H9 (cell line): Measurements from ENCODE around the gene FAM217A. TPM values are rescaled to one million over a fixed set of nuclear protein-coding genes. Genes with fewer than 3 reads are reported as not detected.

Experiments used
- DNase-seq: peaks from one replicate; pipeline ENCODE4 v3.0.0-alpha.2; 2017
- H2AFZ ChIP-seq: one replicate; pipeline ENCODE4 v1.6.1; 2013; ENCODE audit warnings: mild to moderate bottlenecking, low read length, control low read depth, moderate library complexity
- H2AK5ac ChIP-seq: 2 replicates; pipeline ENCODE4 v1.6.1; 2013; ENCODE audit warnings: low read length, control low read depth, mixed read lengths; ENCODE audit not compliant: insufficient read length
- H2BK120ac ChIP-seq: one replicate; pipeline ENCODE4 v1.6.1; 2013; ENCODE audit warnings: low read depth, mild to moderate bottlenecking, low read length, control low read depth, inconsistent platforms; ENCODE audit not compliant: poor library complexity, severe bottlenecking
- H2BK12ac ChIP-seq: 2 replicates; pipeline ENCODE4 v1.6.1; 2013; ENCODE audit warnings: low read length, control low read depth, mixed read lengths, low read depth; ENCODE audit not compliant: insufficient read length
- H2BK15ac ChIP-seq: 2 replicates; pipeline ENCODE4 v1.6.1; 2013; ENCODE audit warnings: low read depth, low read length, control low read depth
- H2BK20ac ChIP-seq: one replicate; pipeline ENCODE4 v1.6.1; 2013; ENCODE audit warnings: low read depth, mild to moderate bottlenecking, low read length, control low read depth, inconsistent platforms; ENCODE audit not compliant: poor library complexity, severe bottlenecking
- H2BK5ac ChIP-seq: 2 replicates; pipeline ENCODE4 v1.6.1; 2013; ENCODE audit warnings: low read length, control low read depth, mixed read lengths; ENCODE audit not compliant: insufficient read length
- H3K14ac ChIP-seq: 2 replicates; pipeline ENCODE4 v1.6.1; 2013; ENCODE audit warnings: low read length, control low read depth; ENCODE audit not compliant: insufficient read depth
- H3K18ac ChIP-seq: 2 replicates; pipeline ENCODE4 v1.6.1; 2013; ENCODE audit warnings: low read depth, mild to moderate bottlenecking, mixed read lengths, low read length, control low read depth; ENCODE audit not compliant: insufficient read length
- H3K23ac ChIP-seq: 2 replicates; pipeline ENCODE4 v1.6.1; 2013; ENCODE audit warnings: low read length, control low read depth, mixed read lengths, low read depth; ENCODE audit not compliant: insufficient read length
- H3K23me2 ChIP-seq: 2 replicates; pipeline ENCODE4 v1.6.1; 2013; ENCODE audit warnings: low read depth, mild to moderate bottlenecking, mixed read lengths, low read length, control low read depth; ENCODE audit not compliant: insufficient read length, poor library complexity, severe bottlenecking
- H3K27ac ChIP-seq: 2 replicates; pipeline ENCODE4 v1.5.1; 2013; ENCODE audit warnings: low read length, control low read depth, mixed read lengths, low read depth; ENCODE audit not compliant: insufficient read length
- H3K27me3 ChIP-seq: 2 replicates; pipeline ENCODE4 v1.6.1; 2013; ENCODE audit warnings: low read length, control low read depth, inconsistent platforms; ENCODE audit not compliant: insufficient read depth
- H3K4ac ChIP-seq: 2 replicates; pipeline ENCODE4 v1.6.1; 2013; ENCODE audit warnings: low read depth, mild to moderate bottlenecking, control low read depth, inconsistent platforms, low read length, moderate library complexity
- H3K4me1 ChIP-seq: 2 replicates; pipeline ENCODE4 v1.6.1; 2013; ENCODE audit warnings: low read length, control low read depth, inconsistent platforms; ENCODE audit not compliant: insufficient read depth
- H3K4me2 ChIP-seq: 2 replicates; pipeline ENCODE4 v1.6.1; 2013; ENCODE audit warnings: low read length, control low read depth, mixed read lengths; ENCODE audit not compliant: insufficient read length, insufficient read depth
- H3K56ac ChIP-seq: 2 replicates; pipeline ENCODE4 v1.6.1; 2013; ENCODE audit warnings: low read depth, mild to moderate bottlenecking, mixed read lengths, low read length, control low read depth; ENCODE audit not compliant: insufficient read length
- H3K79me1 ChIP-seq: 2 replicates; pipeline ENCODE4 v1.6.1; 2013; ENCODE audit warnings: low read depth, mild to moderate bottlenecking, moderate library complexity, low read length, control low read depth, inconsistent platforms; ENCODE audit not compliant: insufficient read depth, poor library complexity, severe bottlenecking
- H3K79me2 ChIP-seq: 2 replicates; pipeline ENCODE4 v1.6.1; 2013; ENCODE audit warnings: low read length, control low read depth, inconsistent platforms; ENCODE audit not compliant: insufficient read depth
- H3K9ac ChIP-seq: 2 replicates; pipeline ENCODE4 v1.6.1; 2013; ENCODE audit warnings: low read length, control low read depth, mixed read lengths; ENCODE audit not compliant: insufficient read length; ENCODE audit errors: extremely low read depth
- H3K9me3 ChIP-seq: one replicate; pipeline ENCODE4 v1.6.1; 2013; ENCODE audit warnings: low read depth, low read length, inconsistent platforms; ENCODE audit not compliant: control insufficient read depth
- H3T11ph ChIP-seq: one replicate; pipeline ENCODE4 v1.6.1; 2013; ENCODE audit warnings: mild to moderate bottlenecking, low read length, control low read depth, inconsistent platforms
- H4K20me1 ChIP-seq: one replicate; pipeline ENCODE4 v1.6.1; 2013; ENCODE audit not compliant: control insufficient read depth, insufficient read length, insufficient read depth
- H4K5ac ChIP-seq: 2 replicates; pipeline ENCODE4 v1.6.1; 2013; ENCODE audit warnings: low read depth, mild to moderate bottlenecking, mixed read lengths, low read length, control low read depth; ENCODE audit not compliant: insufficient read length
- H4K8ac ChIP-seq: replicated peaks from 2 replicates; pipeline ENCODE4 v1.6.1; 2013; ENCODE audit warnings: low read length, control low read depth, mixed read lengths, low read depth; ENCODE audit not compliant: insufficient read length
- H4K91ac ChIP-seq: 2 replicates; pipeline ENCODE4 v1.6.1; 2013; ENCODE audit warnings: low read depth, mild to moderate bottlenecking, moderate library complexity, mixed read lengths, low read length, control low read depth; ENCODE audit not compliant: insufficient read length
- H3K27ac Mint-ChIP-seq, 3 experiments: 2 replicates in 2 of 3; 3 replicates in 1 of 3; pipeline ENCODE4 v1.8.0; 2020 to 2021; ENCODE audit warnings: mixed read lengths in 3 of 3, mild to moderate bottlenecking in 1 of 3, moderate library complexity in 1 of 3
- H3K27me3 Mint-ChIP-seq: 2 replicates; pipeline ENCODE4 v1.8.0; 2021; ENCODE audit warnings: low read depth, mild to moderate bottlenecking, moderate library complexity, mixed read lengths
- H3K36me3 Mint-ChIP-seq, 3 experiments: 2 replicates in 2 of 3; 3 replicates in 1 of 3; pipeline ENCODE4 v1.8.0; 2020 to 2021; ENCODE audit warnings: low read depth in 3 of 3, mixed read lengths in 3 of 3; ENCODE audit not compliant: insufficient read depth in 1 of 3
- H3K4me1 Mint-ChIP-seq, 2 experiments: 2 replicates each; pipeline ENCODE4 v1.8.0; 2020; ENCODE audit warnings: mixed read lengths in 2 of 2
- H3K4me3 Mint-ChIP-seq, 2 experiments: 2 replicates in 1 of 2; 3 replicates in 1 of 2; pipeline ENCODE4 v1.8.0; 2020 to 2021; ENCODE audit warnings: mild to moderate bottlenecking in 2 of 2, mixed read lengths in 2 of 2, moderate library complexity in 1 of 2
- H3K9me3 Mint-ChIP-seq, 2 experiments: 2 replicates in 1 of 2; 3 replicates in 1 of 2; pipeline ENCODE4 v1.8.0; 2020; ENCODE audit warnings: mild to moderate bottlenecking in 2 of 2, mixed read lengths in 2 of 2, moderate library complexity in 1 of 2
- WGBS: extraction: QIAGEN DNeasy Blood & Tissue Kit; methylation state at CpG from one replicate; pipeline ENCODE4 v1.1.7; 2013; ENCODE audit warnings: missing lambda C conversion rate, low lambda C conversion rate, mixed read lengths; ENCODE audit not compliant: insufficient read length; ENCODE audit errors: extremely low coverage; 5-methylcytosine and 5-hydroxymethylcytosine counted together
- total RNA-seq: library from RNA; stranded (reverse); gene quantifications from 2 replicates; pipeline ENCODE4 v1.2.1, GENCODE V29; 2021
- TF ChIP-seq, protein P1 (sequence below): fragments of 200-600 bp; sonication (generic); conservative IDR thresholded peaks from 3 replicates; pipeline ENCODE4 v1.8.0; 2021; ENCODE audit warnings: antibody characterized with exemption, mild to moderate bottlenecking

Gene FAM217A
- total RNA-seq, 1 experiment from 2014 or later, result not detected

DNA sequence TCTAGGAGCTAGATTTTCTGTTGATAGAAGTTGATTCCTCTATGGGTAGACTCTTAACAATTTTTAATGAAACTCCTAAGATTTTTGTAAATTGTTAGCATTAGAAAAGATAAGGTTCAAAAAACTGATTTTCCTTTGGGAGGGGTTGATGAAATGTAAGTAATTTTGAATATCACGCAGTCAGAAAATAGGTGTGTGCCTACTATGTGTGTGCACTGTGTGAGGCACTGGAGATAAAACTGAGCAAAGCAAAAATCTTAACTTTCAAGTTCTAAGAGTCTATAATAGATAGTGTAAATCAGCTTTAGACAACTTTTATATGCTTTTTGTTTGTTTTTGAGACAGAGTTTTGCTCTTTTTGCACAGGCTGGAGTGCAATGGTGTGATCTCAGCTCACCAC lies 53.3 kb downstream of the FAM217A start:
- no peak overlapping the region for H3K18ac ChIP-seq
- H3K14ac ChIP-seq, result no peak overlapping the region
- no peaks in the 10 kb centered on the region for H3K9me3 Mint-ChIP-seq
- no peaks in the 10 kb centered on the region for H4K20me1 ChIP-seq
- H3K4ac ChIP-seq, result no peak overlapping the region
- H3T11ph ChIP-seq, result no peak overlapping the region
- H3K4me2 ChIP-seq, result no peak overlapping the region
- no peak overlapping the region for H3K27ac Mint-ChIP-seq
- H4K91ac ChIP-seq, result no peak overlapping the region
- DNase-seq, result no peak
- H3K79me1 ChIP-seq, result peaks cover 8% of the 10 kb centered on the region
- H3K4me1 ChIP-seq, result no peaks in the 10 kb centered on the region
- H2AK5ac ChIP-seq, result no peak overlapping the region
- no CpG with 5 or more reads among the region's 1 CpG for WGBS
- H2AFZ ChIP-seq, result no peak overlapping the region
- no peak overlapping the region for H4K5ac ChIP-seq
- H3K9ac ChIP-seq, result no peak overlapping the region
- H2BK120ac ChIP-seq, result no peak overlapping the region
- H2BK12ac ChIP-seq, result no peak overlapping the region
- H3K27ac ChIP-seq, result no peak overlapping the region
- H3K36me3 Mint-ChIP-seq, result peaks cover 15 to 27% (median 18%) of the 10 kb centered on the region in 3 experiments; a peak in 6 of 7 replicates
- H3K9me3 ChIP-seq, result no peaks in the 10 kb centered on the region
- H3K27me3 ChIP-seq, result no peaks in the 10 kb centered on the region
- H4K8ac ChIP-seq, result no peak overlapping the region
- peaks cover 31 to 33% of the 10 kb centered on the region in 2 experiments for H3K4me1 Mint-ChIP-seq
- TF ChIP-seq, protein P1, sequence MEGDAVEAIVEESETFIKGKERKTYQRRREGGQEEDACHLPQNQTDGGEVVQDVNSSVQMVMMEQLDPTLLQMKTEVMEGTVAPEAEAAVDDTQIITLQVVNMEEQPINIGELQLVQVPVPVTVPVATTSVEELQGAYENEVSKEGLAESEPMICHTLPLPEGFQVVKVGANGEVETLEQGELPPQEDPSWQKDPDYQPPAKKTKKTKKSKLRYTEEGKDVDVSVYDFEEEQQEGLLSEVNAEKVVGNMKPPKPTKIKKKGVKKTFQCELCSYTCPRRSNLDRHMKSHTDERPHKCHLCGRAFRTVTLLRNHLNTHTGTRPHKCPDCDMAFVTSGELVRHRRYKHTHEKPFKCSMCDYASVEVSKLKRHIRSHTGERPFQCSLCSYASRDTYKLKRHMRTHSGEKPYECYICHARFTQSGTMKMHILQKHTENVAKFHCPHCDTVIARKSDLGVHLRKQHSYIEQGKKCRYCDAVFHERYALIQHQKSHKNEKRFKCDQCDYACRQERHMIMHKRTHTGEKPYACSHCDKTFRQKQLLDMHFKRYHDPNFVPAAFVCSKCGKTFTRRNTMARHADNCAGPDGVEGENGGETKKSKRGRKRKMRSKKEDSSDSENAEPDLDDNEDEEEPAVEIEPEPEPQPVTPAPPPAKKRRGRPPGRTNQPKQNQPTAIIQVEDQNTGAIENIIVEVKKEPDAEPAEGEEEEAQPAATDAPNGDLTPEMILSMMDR, result no peak
- peaks cover 3% of the 10 kb centered on the region for H3K23me2 ChIP-seq
- no peak overlapping the region for H2BK5ac ChIP-seq
- H3K56ac ChIP-seq, result no peak overlapping the region
- no peak overlapping the region for H2BK15ac ChIP-seq
- H3K27me3 Mint-ChIP-seq, result no peaks in the 10 kb centered on the region
- H2BK20ac ChIP-seq, result no peak overlapping the region
- peaks cover 60% of the 10 kb centered on the region for H3K79me2 ChIP-seq
- no peak overlapping the region for H3K23ac ChIP-seq
- H3K4me3 Mint-ChIP-seq, result no peak overlapping the region
